Occipital lobe (tissue), 3 donors: ENCODE results near the gene TOR3A. TPM values are rescaled to one million over a fixed set of nuclear protein-coding genes. Genes with fewer than 3 reads are reported as not detected.

Experiments
- DNase-seq: peaks from one replicate; lab custom pipeline; 2025; lab: John Stamatoyannopoulos, UW
- small RNA-seq: library from RNA; depleted of rRNA; stranded (forward); fragments of <200 nt; gene quantifications from one replicate; pipeline ENCODE3, GENCODE V24; 2014
- total RNA-seq: library from RNA; depleted of rRNA; stranded (reverse); fragments of >200 nt; gene quantifications from one replicate; pipeline ENCODE4 v1.2.3, GENCODE V29; 2014

The TOR3A gene
- total RNA-seq, 1 donor from 2014 or later: 15.9 TPM

DNA sequence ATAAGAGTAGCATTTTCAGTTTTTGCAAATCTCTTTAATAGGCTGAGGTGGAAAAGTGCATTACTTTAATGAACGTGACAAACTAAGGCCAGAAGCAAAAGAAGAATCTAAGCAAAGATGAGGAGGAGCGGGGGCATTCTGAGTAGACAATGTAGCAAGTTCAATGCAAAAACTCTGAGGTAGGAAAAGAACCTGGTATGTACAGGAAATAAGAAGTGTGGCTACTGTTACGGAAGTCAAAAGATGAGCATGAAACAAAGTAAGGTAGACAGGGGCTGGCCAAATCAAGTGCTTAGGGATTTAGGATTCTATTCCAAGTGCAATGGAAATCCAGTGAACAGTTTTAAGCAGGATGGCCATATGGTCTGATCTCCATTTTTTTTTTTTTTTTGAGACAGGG, 63.7 kb downstream of the TOR3A start:
- DNase-seq: no peak

Small RNAs within 50 kb of the gene (small RNA-seq; reads per million reads assigned to genes)
- gene AL512326.3: not detected

Other genes starting within 250 kb of the TOR3A start
- 2.7 TPM for gene ANGPTL1, start 211.0 kb upstream of the TOR3A start, total RNA-seq
- gene FAM20B, start 56.2 kb upstream of the TOR3A start, total RNA-seq: 50.8 TPM
- 36.5 TPM for gene ABL2, start 147.6 kb downstream of the TOR3A start, total RNA-seq
- gene SOAT1, start 211.7 kb downstream of the TOR3A start, total RNA-seq: 19.8 TPM